ENCODE data around the gene GOPC.

- TF ChIP-seq CTCF (IDR thresholded peaks at IDR 0.05) = no peak
- no peak for TF ChIP-seq POLR2A (IDR thresholded peaks at IDR 0.05)
Measured at GRCh38 chr6:117533775-117534174, 68.5 kb downstream of the GOPC start.
